ENCODE measurements around the gene ARL5B.

DNA sequence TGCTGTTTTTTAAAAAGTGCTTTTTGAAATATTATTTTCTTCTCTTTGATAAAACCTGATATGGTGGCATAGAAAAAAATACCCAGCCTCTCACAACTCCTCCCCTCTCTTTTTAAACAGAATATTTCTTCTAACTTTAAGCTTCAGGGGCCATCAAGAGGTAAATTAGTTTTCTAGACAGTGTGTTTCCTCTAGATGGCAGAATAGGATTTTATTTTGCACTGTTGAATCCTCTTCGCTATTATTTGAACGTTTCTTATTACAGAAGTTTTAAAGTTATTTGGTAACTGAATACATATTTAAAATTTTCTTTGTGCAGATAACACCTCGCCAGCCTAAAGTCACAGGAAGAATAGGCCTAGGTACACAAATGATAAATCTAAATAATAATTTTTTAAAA is 30.3 kb downstream of the ARL5B start:
- TF ChIP-seq, protein P1, sequence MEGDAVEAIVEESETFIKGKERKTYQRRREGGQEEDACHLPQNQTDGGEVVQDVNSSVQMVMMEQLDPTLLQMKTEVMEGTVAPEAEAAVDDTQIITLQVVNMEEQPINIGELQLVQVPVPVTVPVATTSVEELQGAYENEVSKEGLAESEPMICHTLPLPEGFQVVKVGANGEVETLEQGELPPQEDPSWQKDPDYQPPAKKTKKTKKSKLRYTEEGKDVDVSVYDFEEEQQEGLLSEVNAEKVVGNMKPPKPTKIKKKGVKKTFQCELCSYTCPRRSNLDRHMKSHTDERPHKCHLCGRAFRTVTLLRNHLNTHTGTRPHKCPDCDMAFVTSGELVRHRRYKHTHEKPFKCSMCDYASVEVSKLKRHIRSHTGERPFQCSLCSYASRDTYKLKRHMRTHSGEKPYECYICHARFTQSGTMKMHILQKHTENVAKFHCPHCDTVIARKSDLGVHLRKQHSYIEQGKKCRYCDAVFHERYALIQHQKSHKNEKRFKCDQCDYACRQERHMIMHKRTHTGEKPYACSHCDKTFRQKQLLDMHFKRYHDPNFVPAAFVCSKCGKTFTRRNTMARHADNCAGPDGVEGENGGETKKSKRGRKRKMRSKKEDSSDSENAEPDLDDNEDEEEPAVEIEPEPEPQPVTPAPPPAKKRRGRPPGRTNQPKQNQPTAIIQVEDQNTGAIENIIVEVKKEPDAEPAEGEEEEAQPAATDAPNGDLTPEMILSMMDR (IDR thresholded peaks at IDR 0.05) = peak in 1 of 7 experiments; percentile 11
- TF ChIP-seq EP300 (IDR thresholded peaks at IDR 0.05) = no peak
- TF ChIP-seq POLR2AphosphoS5 (IDR thresholded peaks at IDR 0.05) = no peak

Data from stomach (tissue), 4 donors.